Caki2 (cell line): ENCODE measurements around the gene TNNT2. TPM values are rescaled to one million over a fixed set of nuclear protein-coding genes. Genes with fewer than 3 reads are reported as not detected.

Source experiments
- DNase-seq: peaks from one replicate; pipeline ENCODE4 v3.0.0-alpha.2; 2015; ENCODE audit warnings: low read depth
- in situ Hi-C: cut with HindIII; loops from 2 replicates; pipeline ENCODE4 v1.10.0; 2016; ENCODE audit warnings: low sequenced_read_pairs, low pct_unique_long_range_greater_than_20kb, mixed read lengths
- total RNA-seq: library from RNA; depleted of rRNA; stranded (reverse); fragments of >200 nt; shearing (Covaris generic); gene quantifications from 2 replicates; pipeline ENCODE4 v1.2.3, GENCODE V29; 2014; ENCODE audit warnings: low replicate concordance

The TNNT2 gene
- total RNA-seq, 1 experiment from 2014 or later, result not detected

GRCh38 chr1:201405484-201405831, 28.0 kb upstream of the TNNT2 start:
- peak; percentile 79 for DNase-seq
- in situ Hi-C loops, result no loop called here

- in situ Hi-C loops, result no loop called here
- DNase-seq, result no peak
Observed at GRCh38 chr1:201404722-201405483, 27.4 kb upstream of the TNNT2 start.

- in situ Hi-C loops, result no loop called here
- no peak for DNase-seq
Observed at GRCh38 chr1:201404055-201404454, 26.6 kb upstream of the TNNT2 start.

GRCh38 chr1:201403359-201403758, 25.9 kb upstream of the TNNT2 start:
- DNase-seq, result no peak
- in situ Hi-C loops, result no loop called here

GRCh38 chr1:201401700-201402099, 24.2 kb upstream of the TNNT2 start:
- no peak for DNase-seq
- in situ Hi-C loops, result no loop called here

- in situ Hi-C loops, result no loop called here
Observed at GRCh38 chr1:201400852-201401230, 23.4 kb upstream of the TNNT2 start.

GRCh38 chr1:201400212-201400851, 22.9 kb upstream of the TNNT2 start:
- no peak for DNase-seq
- in situ Hi-C loops, result no loop called here

More at GRCh38 chr1:201400852-201401230, 23.4 kb upstream of the TNNT2 start:
- no peak for DNase-seq

- no peak for DNase-seq
- in situ Hi-C loops, result no loop called here
Observed at GRCh38 chr1:201399352-201400126, 22.1 kb upstream of the TNNT2 start.

- in situ Hi-C loops, result no loop called here
- no peak for DNase-seq
Observed at GRCh38 chr1:201399018-201399351, 21.5 kb upstream of the TNNT2 start, which contains the start of gene LAD1. TSS of gene LAD1 (minus strand) at chr1:201399324. CDS start at chr1:201399306, 18 bp downstream.

GRCh38 chr1:201397675-201398074, 20.2 kb upstream of the TNNT2 start:
- DNase-seq, result no peak

GRCh38 chr1:201396861-201397464, 19.5 kb upstream of the TNNT2 start:
- in situ Hi-C loops, result no loop called here

More at GRCh38 chr1:201397675-201398074, 20.2 kb upstream of the TNNT2 start:
- in situ Hi-C loops, result no loop called here

GRCh38 chr1:201395936-201396335, 18.5 kb upstream of the TNNT2 start:
- no peak for DNase-seq
- in situ Hi-C loops, result no loop called here

More at GRCh38 chr1:201396861-201397464, 19.5 kb upstream of the TNNT2 start:
- peak; percentile 84 for DNase-seq

GRCh38 chr1:201394591-201394990, 17.1 kb upstream of the TNNT2 start:
- DNase-seq, result no peak
- in situ Hi-C loops, result no loop called here

- in situ Hi-C loops, result no loop called here
- no peak for DNase-seq
Observed at GRCh38 chr1:201393076-201393475, 15.6 kb upstream of the TNNT2 start.

GRCh38 chr1:201391651-201392511, 14.4 kb upstream of the TNNT2 start:
- in situ Hi-C loops, result no loop called here
- DNase-seq, result no peak

GRCh38 chr1:201391225-201391624, 13.7 kb upstream of the TNNT2 start:
- DNase-seq, result no peak
- in situ Hi-C loops, result no loop called here

- no peak for DNase-seq
- in situ Hi-C loops, result no loop called here
Observed at GRCh38 chr1:201389051-201389450, 11.6 kb upstream of the TNNT2 start.

- in situ Hi-C loops, result no loop called here
- DNase-seq, result no peak
Observed at GRCh38 chr1:201386208-201386607, 8.7 kb upstream of the TNNT2 start.
